ENCODE data around the gene NAGLU. TPM values are rescaled to one million over a fixed set of nuclear protein-coding genes. Genes with fewer than 3 reads are reported as not detected.

NAGLU gene
- total and polyA plus RNA-seq, 2 donors from 2014 or later: 37.5 to 52.7 TPM

DNA sequence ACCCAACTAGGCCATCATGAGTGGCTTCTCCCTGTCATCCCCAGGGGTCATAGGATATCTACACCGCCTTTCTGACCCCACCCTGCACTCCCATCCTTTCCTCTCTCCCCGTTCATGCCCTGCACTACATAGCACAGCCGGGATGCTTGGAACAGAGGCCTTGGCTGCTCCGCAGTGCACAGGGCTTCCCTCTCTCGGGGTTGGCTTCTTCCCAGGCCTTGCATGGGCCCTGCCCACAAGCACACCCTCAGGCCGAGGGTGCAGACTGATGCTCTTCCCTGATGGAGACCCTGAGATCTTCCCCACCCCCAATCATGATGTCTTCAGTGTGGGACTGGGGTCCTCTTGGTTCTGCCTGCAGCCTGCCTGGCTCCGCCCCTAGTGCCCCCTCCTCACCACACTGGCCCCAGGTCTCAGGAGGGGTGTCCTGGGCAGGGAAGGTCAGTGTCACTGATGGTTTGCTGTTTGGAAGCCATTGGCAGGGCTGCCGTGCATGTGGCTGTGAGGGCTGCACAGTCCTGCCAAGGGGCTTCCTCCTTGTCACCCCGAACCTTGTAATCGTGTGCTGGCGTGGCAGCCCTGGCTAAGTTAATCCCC is 14.3 kb upstream of the NAGLU start:
- TF ChIP-seq, protein P1, sequence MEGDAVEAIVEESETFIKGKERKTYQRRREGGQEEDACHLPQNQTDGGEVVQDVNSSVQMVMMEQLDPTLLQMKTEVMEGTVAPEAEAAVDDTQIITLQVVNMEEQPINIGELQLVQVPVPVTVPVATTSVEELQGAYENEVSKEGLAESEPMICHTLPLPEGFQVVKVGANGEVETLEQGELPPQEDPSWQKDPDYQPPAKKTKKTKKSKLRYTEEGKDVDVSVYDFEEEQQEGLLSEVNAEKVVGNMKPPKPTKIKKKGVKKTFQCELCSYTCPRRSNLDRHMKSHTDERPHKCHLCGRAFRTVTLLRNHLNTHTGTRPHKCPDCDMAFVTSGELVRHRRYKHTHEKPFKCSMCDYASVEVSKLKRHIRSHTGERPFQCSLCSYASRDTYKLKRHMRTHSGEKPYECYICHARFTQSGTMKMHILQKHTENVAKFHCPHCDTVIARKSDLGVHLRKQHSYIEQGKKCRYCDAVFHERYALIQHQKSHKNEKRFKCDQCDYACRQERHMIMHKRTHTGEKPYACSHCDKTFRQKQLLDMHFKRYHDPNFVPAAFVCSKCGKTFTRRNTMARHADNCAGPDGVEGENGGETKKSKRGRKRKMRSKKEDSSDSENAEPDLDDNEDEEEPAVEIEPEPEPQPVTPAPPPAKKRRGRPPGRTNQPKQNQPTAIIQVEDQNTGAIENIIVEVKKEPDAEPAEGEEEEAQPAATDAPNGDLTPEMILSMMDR (IDR thresholded peaks at IDR 0.05; ENCODE audit: borderline replicate concordance, extremely low read depth, insufficient read depth): no peak
- H3K9me3 ChIP-seq (ENCODE audit: control insufficient read depth in 2 of 3, insufficient read depth in 1 of 3, low read length in 3 of 3): no peaks in the 10 kb centered on the region
- peak overlapping the region in 1 of 3 donors; percentile 13 for H3K4me3 ChIP-seq (ENCODE audit: low read length in 3 of 3)
- peaks cover 19 to 60% (median 51%) of the 10 kb centered on the region in 3 donors for H3K4me1 ChIP-seq (ENCODE audit: control insufficient read depth in 2 of 3, insufficient read depth in 2 of 3, low read depth in 1 of 3, low read length in 3 of 3)
- H3K9ac ChIP-seq (ENCODE audit: low read length in 3 of 3): peak overlapping the region in 2 of 3 donors; percentile 26 to 70
- DNase-seq: peak in 1 of 5 donors; percentile 78
- no peak for FAIRE-seq
- intact Hi-C loops (cut with DNase I): no loop called here
- H3K36me3 ChIP-seq (ENCODE audit: control insufficient read depth in 2 of 3, insufficient read depth in 3 of 3, low read length in 3 of 3): peaks cover 0 to 21% (median 7%) of the 10 kb centered on the region in 3 donors
- H3K27ac ChIP-seq (ENCODE audit: low read depth in 2 of 2, low read length in 2 of 2): peak overlapping the region; percentile 91 to 96
- H3K27me3 ChIP-seq (ENCODE audit: control insufficient read depth, insufficient read depth, low read length): no peaks in the 10 kb centered on the region

DNA sequence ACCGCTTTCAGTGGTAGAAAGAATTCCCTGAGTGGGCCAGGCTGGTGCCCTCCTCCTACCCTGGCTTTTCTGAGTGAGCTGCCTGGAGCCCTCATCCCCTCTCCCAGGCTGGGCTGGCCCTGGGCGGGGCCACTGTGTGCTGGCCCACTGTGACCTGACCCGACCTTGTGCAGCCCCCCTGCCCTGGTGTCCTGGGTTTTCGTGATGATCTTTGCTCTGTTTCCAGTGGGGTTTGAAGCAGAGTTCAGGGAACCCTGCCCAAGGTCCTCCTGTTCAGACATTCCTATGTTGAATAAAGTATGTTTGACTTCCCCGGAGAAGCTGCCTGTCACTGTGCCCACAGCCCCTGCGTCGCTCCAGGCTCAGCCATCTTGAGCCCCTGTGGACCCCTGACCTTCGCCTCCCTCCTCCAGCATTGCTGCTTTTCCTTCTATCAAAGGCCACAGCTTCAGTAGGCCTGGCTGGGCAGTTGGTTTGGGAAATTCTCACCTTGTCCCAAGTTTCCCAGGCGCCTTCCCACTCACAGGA is 13.7 kb upstream of the NAGLU start:
- Histone ChIP-seq H3K9me3 (ENCODE audit: control insufficient read depth in 2 of 3, insufficient read depth in 1 of 3, low read length in 3 of 3) (no peaks in the 10 kb centered on the region), H3K27me3 (ENCODE audit: control insufficient read depth, insufficient read depth, low read length) (no peaks in the 10 kb centered on the region), H3K4me1 (ENCODE audit: control insufficient read depth in 2 of 3, insufficient read depth in 2 of 3, low read depth in 1 of 3, low read length in 3 of 3) (peaks cover 19 to 58% (median 51%) of the 10 kb centered on the region in 3 donors), H3K9ac (ENCODE audit: low read length in 3 of 3) (peak overlapping the region in 1 of 3 donors; percentile 70), H3K27ac (ENCODE audit: low read depth in 2 of 2, low read length in 2 of 2) (peak overlapping the region; percentile 91 to 96), H3K36me3 (ENCODE audit: control insufficient read depth in 2 of 3, insufficient read depth in 3 of 3, low read length in 3 of 3) (peaks cover 0 to 21% (median 7%) of the 10 kb centered on the region in 3 donors), H3K4me3 (ENCODE audit: low read length in 3 of 3) (no peak overlapping the region)
- intact Hi-C loops (cut with DNase I): no loop called here
- peak in 1 of 5 donors; percentile 64 for DNase-seq
- TF ChIP-seq, protein P1 (IDR thresholded peaks at IDR 0.05; ENCODE audit: borderline replicate concordance, extremely low read depth, insufficient read depth): no peak
- FAIRE-seq: no peak

DNA sequence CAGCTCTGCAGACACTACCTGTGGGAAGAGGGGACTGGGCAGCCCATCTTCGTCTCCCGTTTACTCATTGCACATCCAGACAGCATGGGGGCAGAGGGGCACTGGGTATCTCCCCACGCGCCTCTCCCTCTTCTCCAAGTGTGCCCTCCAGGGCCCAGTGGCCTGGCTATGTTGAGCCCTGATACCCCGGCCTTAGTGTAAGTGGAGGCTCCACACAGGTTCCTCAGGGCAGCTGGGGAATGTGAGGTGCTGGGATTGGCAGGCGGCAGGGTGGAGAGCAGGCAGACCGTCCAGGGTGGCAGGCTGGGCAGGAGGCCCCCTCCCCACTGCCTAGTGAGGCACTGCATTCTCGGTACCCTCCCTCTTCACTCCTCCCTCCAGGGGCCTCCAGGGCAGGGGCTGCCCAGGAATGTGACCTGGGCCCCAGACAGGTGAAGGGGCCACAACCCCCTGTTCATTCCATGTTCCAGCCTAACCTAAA is 13.2 kb upstream of the NAGLU start:
- Histone ChIP-seq H3K9me3 (ENCODE audit: control insufficient read depth in 2 of 3, insufficient read depth in 1 of 3, low read length in 3 of 3) (no peaks in the 10 kb centered on the region), H3K9ac (ENCODE audit: low read length in 3 of 3) (peak overlapping the region in 1 of 3 donors; percentile 70), H3K4me1 (ENCODE audit: control insufficient read depth in 2 of 3, insufficient read depth in 2 of 3, low read depth in 1 of 3, low read length in 3 of 3) (peaks cover 18 to 53% (median 48%) of the 10 kb centered on the region in 3 donors), H3K27me3 (ENCODE audit: control insufficient read depth, insufficient read depth, low read length) (no peaks in the 10 kb centered on the region), H3K4me3 (ENCODE audit: low read length in 3 of 3) (no peak overlapping the region), H3K27ac (ENCODE audit: low read depth in 2 of 2, low read length in 2 of 2) (peak overlapping the region; percentile 91 to 96), H3K36me3 (ENCODE audit: control insufficient read depth in 2 of 3, insufficient read depth in 3 of 3, low read length in 3 of 3) (peaks cover 0 to 18% (median 7%) of the 10 kb centered on the region in 3 donors)
- TF ChIP-seq, protein P1 (IDR thresholded peaks at IDR 0.05; ENCODE audit: borderline replicate concordance, extremely low read depth, insufficient read depth): no peak
- DNase-seq (peak in 1 of 5 donors; percentile 62), FAIRE-seq (no peak)
- intact Hi-C loops (cut with DNase I): no loop called here

Measured in kidney (tissue), 14 donors.